Measurements from ENCODE around the gene UBE2A. TPM values are rescaled to one million over a fixed set of nuclear protein-coding genes. Genes with fewer than 3 reads are reported as not detected.

The UBE2A gene
- total RNA-seq, 1 experiment from 2014 or later, result 43.3 TPM

- CTCF ChIA-PET, result no interaction called here
- POLR2A ChIA-PET, result no interaction called here
- H3K4me1 Mint-ChIP-seq, result 0 out of 2 replicates have a peak, but pooled peaks cover 5% of the 10 kb centered on the region
- H3K27me3 Mint-ChIP-seq (ENCODE audit: low read depth), result no peaks in the 10 kb centered on the region
- no peak for ATAC-seq
- no peak for DNase-seq (ENCODE audit: low spot score)
- H3K9me3 Mint-ChIP-seq, result no peaks in the 10 kb centered on the region
- peaks cover 8% of the 10 kb centered on the region for H3K36me3 Mint-ChIP-seq
- H3K4me3 Mint-ChIP-seq, result no peak overlapping the region
- TF ChIP-seq MYBL2 (CRISPR knock-in tag; IDR thresholded peaks at IDR 0.05), result no peak
- no peak for TF ChIP-seq RELA (CRISPR knock-in tag; IDR thresholded peaks at IDR 0.05; ENCODE audit: borderline replicate concordance)
- TF ChIP-seq SMAD3 (CRISPR knock-in tag; IDR thresholded peaks at IDR 0.05; ENCODE audit: borderline replicate concordance), result no peak
- TF ChIP-seq USF1 (CRISPR knock-in tag; IDR thresholded peaks at IDR 0.05), result no peak
- no peak for TF ChIP-seq ZMAT4 (CRISPR knock-in tag; IDR thresholded peaks at IDR 0.05)
- TF ChIP-seq JUN (CRISPR knock-in tag; IDR thresholded peaks at IDR 0.05), result no peak
- TF ChIP-seq NFATC4 (CRISPR knock-in tag; IDR thresholded peaks at IDR 0.05), result no peak
- no peak for TF ChIP-seq FOXP1 (CRISPR knock-in tag; IDR thresholded peaks at IDR 0.05; ENCODE audit: borderline replicate concordance)
- no peak for TF ChIP-seq MAX (CRISPR knock-in tag; IDR thresholded peaks at IDR 0.05)
- TF ChIP-seq E2F4 (CRISPR knock-in tag; IDR thresholded peaks at IDR 0.05; ENCODE audit: borderline replicate concordance, low read depth), result no peak
- TF ChIP-seq OVOL2 (CRISPR knock-in tag; IDR thresholded peaks at IDR 0.05; ENCODE audit: borderline replicate concordance), result no peak
- TF ChIP-seq ZNF219 (CRISPR knock-in tag; IDR thresholded peaks at IDR 0.05; ENCODE audit: borderline replicate concordance), result no peak
- TF ChIP-seq ZSCAN18 (CRISPR knock-in tag; IDR thresholded peaks at IDR 0.05), result no peak
- no peak for TF ChIP-seq CDX4 (CRISPR knock-in tag; IDR thresholded peaks at IDR 0.05; ENCODE audit: borderline replicate concordance)
- no peak for TF ChIP-seq KAT7 (CRISPR knock-in tag; IDR thresholded peaks at IDR 0.05; ENCODE audit: borderline replicate concordance)
- TF ChIP-seq FOXP4 (CRISPR knock-in tag; IDR thresholded peaks at IDR 0.05), result no peak
- TF ChIP-seq AR (CRISPR knock-in tag; IDR thresholded peaks at IDR 0.05), result no peak
- TF ChIP-seq ZNF396 (CRISPR knock-in tag; IDR thresholded peaks at IDR 0.05; ENCODE audit: borderline replicate concordance), result no peak
- TF ChIP-seq CREM (CRISPR knock-in tag; IDR thresholded peaks at IDR 0.05), result no peak
- no peak overlapping the region for H3K27ac Mint-ChIP-seq
Measured at GRCh38 chrX:119541188-119541587, 33.2 kb upstream of the UBE2A start.
